ENCODE results near the gene UBE2G1. TPM values are rescaled to one million over a fixed set of nuclear protein-coding genes. Genes with fewer than 3 reads are reported as not detected.
"Not testable (repeated sequence)": the region's sequence is repeated elsewhere in the genome, so short reads cannot be mapped to it uniquely, and the experiment has no call there.

Gene UBE2G1
- total RNA-seq, 2 donors from 2014 or later, result 39.5 to 58.5 TPM

DNA sequence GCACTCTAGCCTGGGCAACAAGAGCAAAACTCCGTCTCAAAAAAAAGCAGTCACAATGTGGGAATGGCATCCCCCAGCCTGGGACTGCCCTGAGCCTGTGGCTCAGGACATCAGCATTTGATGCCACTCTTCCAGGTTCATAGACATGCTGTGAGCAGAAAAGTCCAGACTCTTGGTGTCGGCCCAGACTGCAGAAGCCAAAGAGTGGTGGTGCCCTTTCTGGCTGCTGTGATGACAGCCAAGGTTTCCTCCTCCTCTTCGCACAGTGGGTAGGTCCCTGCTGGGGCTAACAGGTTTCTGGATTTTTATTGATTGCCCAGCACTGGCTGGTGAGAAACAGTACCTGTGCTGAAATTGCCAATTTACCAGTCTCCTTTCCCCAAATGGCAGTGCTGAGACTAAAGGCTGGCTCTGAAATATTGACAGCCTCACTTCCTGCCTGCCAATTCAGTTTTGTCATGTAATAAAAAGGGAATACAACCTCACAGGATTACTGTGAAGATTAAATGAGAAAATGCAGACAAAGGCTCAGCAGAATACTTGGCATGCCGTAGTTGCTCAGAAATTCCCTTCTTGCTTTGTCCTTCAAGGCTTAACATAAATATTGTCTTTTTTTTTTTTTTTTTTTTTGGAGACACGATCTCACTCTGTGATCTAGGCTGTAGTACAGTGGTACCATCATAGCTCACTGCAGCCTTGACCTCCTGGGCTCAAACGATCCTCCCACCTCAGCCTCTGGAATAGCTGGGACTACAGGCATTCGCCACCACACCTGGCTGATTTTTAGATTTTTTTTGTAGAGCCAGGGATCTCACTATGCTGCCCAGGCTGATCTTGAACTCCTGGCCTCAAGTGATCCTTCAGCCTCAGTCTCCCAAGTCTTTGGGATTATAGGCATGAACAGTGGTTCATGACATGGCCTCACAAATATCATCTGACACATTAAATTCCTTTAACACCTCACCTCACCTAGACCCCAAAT, 15.5 kb upstream of the UBE2G1 start:
- H3K36me3 ChIP-seq, result no peaks in the 10 kb centered on the region
- DNase-seq (ENCODE audit: low spot score), result no peak
- no peaks in the 10 kb centered on the region for H3K4me1 ChIP-seq

DNA sequence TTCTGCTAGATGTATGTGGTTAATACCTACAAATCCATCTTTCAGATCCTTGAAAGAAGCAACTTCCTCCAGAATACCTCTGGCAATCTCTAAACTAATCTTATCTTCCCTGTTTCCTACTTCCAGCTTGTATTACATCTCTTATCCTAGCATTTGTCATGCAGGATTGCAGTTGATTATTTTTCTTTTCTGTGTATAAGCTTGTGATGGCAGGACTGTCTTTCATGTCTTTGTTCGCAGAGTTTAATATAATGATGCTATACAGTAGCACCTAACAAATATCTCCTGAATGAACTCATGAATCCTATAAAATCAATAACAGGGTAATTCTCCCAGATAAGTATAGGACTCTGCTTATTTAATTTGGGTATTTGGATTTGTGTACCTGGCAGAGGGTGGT, 12.2 kb upstream of the UBE2G1 start:
- H3K27ac ChIP-seq, result no peak overlapping the region
- H3K9me3 ChIP-seq, result no peaks in the 10 kb centered on the region
- TF ChIP-seq, protein P1, sequence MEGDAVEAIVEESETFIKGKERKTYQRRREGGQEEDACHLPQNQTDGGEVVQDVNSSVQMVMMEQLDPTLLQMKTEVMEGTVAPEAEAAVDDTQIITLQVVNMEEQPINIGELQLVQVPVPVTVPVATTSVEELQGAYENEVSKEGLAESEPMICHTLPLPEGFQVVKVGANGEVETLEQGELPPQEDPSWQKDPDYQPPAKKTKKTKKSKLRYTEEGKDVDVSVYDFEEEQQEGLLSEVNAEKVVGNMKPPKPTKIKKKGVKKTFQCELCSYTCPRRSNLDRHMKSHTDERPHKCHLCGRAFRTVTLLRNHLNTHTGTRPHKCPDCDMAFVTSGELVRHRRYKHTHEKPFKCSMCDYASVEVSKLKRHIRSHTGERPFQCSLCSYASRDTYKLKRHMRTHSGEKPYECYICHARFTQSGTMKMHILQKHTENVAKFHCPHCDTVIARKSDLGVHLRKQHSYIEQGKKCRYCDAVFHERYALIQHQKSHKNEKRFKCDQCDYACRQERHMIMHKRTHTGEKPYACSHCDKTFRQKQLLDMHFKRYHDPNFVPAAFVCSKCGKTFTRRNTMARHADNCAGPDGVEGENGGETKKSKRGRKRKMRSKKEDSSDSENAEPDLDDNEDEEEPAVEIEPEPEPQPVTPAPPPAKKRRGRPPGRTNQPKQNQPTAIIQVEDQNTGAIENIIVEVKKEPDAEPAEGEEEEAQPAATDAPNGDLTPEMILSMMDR (IDR thresholded peaks at IDR 0.05), result no peak
- H3K4me1 ChIP-seq, result no peaks in the 10 kb centered on the region
- no peaks in the 10 kb centered on the region for H3K27me3 ChIP-seq
- H3K4me3 ChIP-seq, result no peak overlapping the region
- H3K36me3 ChIP-seq, result no peaks in the 10 kb centered on the region
- no peak for DNase-seq (ENCODE audit: low spot score)

More for the DNA sequence above, 15.5 kb upstream of the UBE2G1 start:
- Histone ChIP-seq H3K4me3 (no peak overlapping the region), H3K27me3 (no peaks in the 10 kb centered on the region), H3K9me3 (no peaks in the 10 kb centered on the region), H3K27ac (no peak overlapping the region)
- TF ChIP-seq, protein P1 (IDR thresholded peaks at IDR 0.05), result no peak

DNA sequence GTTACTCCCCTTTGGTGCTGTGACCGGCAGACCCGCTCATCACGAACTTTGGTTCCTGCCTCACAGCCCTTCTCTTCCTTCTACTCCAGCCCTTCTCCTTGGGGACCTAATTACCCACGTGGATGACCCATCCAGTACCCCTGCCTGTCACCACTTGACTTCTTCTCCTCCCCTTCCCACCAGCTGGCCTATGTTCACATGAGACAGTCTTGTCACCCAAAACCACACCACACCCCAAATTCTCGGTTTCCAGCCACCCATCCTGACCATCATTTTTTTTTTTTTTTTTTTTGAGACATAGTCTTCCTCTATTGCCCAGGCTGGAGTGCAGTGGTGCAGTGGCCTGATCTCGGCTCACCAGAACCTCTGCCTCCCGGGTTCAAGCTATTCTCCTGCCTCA, 10.8 kb upstream of the UBE2G1 start:
- not testable (repeated sequence) for H3K4me1 ChIP-seq; DNase-seq (ENCODE audit: low spot score); H3K9me3 ChIP-seq; H3K27me3 ChIP-seq; H3K4me3 ChIP-seq; H3K27ac ChIP-seq; H3K36me3 ChIP-seq

DNA sequence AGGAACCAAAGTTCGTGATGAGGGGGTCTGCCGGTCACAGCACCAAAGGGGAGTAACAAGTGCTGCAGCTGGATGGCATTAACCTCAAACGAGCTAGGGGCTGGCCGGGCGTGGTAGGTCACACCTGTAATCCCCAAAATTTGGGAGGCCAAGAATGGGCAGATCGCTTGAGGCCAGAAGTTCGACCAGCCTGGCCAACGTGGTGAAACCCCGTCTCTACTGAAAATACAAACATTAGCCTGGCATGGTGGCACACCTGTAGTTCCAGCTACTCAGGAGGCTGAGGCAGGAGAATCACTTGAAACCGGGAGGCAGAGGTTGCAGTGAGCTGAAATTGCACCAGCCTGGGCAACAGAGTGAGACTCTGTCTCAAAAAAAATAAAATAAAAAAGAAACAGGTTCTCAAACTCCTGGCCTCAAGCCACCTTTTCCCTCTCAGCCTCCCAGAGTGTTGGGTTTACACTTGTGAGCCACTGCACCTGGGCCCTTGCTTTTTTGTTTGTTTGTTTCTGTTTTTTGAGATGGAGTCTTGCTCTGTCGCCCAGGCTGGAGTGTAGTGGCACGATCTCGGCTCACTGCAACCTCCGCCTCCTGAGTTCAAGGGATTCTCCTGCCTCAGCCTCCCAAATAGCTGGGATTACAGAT, 9.4 kb upstream of the UBE2G1 start:
- not testable (repeated sequence) for H3K4me3 ChIP-seq; H3K27me3 ChIP-seq; DNase-seq (ENCODE audit: low spot score); H3K9me3 ChIP-seq; H3K27ac ChIP-seq; H3K36me3 ChIP-seq; H3K4me1 ChIP-seq

DNA sequence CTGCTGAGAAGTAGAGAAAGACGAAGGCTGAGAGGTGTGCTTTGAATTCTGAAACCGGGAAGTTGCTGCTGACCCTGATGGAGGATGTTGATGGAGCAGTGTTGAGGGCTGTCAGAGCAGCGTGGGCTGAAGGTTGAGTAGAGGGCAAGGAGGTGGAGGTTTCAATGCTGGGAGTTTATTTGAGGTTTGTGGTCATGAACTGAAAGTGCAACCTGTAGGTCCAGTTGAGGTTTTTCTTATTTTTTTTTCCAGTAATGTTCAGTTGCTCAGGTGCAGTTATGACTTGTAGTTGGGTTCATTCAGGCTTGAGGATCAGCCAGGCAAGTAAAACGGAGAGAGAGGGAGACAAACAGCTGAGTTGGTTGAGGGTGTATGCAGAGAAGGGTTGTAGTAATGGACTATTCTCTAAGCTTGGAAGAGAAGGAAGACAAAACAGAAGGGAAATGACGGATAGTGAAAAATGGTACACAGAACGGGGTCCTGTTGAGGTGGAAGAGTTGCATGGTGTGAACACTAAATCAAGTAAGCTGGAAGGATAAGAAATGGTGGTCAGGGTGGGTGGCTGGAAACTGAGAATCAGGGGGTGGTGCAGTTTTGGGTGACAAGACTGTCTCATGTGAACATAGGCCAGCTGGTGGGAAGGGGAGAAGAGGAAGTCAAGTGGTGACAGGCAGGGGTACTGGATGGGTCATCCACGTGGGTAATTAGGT, 8.7 kb upstream of the UBE2G1 start:
- H3K4me1 ChIP-seq, result no peaks in the 10 kb centered on the region
- TF ChIP-seq, protein P1 (IDR thresholded peaks at IDR 0.05), result no peak
- DNase-seq (ENCODE audit: low spot score), result no peak
- no peaks in the 10 kb centered on the region for H3K36me3 ChIP-seq
- H3K9me3 ChIP-seq, result no peaks in the 10 kb centered on the region
- no peak overlapping the region for H3K27ac ChIP-seq
- no peaks in the 10 kb centered on the region for H3K27me3 ChIP-seq
- H3K4me3 ChIP-seq, result no peak overlapping the region

DNA sequence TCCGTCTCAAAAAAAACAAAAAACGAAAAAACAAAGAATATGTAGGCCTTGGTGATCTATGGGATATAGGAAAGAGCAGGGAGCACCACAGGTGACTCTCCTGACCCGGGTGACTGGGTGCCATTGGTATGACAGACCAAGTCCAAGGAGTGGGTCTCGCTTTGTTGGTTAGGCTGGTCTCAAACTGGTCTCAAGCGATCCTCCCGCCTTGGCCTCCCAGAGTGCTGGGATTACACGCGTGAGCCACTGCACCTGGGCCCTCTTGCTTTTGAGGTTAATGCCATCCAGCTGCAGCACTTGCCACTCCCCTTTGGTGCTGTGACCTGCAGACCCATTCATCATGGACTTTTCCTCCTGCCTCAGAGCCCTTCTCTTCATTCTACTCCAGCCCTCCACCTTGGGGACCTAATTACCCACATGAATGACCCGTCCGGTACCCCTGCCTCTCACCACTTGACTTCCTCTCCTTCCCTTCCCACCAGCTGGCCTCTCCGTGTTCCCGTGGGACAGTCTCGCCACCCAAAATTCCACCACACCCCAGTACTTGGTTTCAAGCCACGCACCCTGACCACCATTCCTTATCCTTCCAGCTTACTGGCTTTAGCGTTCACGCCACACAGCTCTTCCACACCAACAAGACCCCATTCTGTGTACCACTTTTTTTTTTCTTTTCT, 3.2 kb upstream of the UBE2G1 start:
- Histone ChIP-seq H3K9me3 (no peaks in the 10 kb centered on the region), H3K27me3 (no peaks in the 10 kb centered on the region), H3K36me3 (no peaks in the 10 kb centered on the region), H3K4me3 (no peak overlapping the region), H3K4me1 (peaks cover 0 to 4% of the 10 kb centered on the region in 2 donors), H3K27ac (no peak overlapping the region)
- TF ChIP-seq, protein P1 (IDR thresholded peaks at IDR 0.05), result no peak
- DNase-seq (ENCODE audit: low spot score), result no peak
